ENCODE data around the gene TMEM170A.

The TMEM170A gene

DNA sequence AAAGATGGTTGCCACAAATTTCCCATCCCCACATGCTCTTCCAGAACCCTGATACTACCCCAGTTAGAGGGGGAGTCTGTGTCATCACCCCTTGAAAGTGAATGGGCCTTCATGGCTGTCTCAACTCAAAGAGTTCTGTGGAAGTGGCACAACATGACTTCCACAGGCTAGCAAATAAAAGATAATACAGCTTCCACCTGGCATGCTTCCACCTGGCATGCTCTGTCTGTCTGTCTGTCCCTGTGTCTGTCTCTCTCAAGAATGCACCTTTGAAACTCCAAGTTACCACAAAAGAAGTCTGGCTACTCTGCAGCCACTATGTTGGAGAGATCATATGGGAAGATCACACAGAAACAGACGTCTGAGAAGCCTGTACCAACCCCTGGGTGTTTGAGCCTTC lies 66.2 kb downstream of the TMEM170A start:
- DNase-seq (ENCODE audit: extremely low spot score) = no peak
- CTCF ChIA-PET = interaction anchor here (0.6 kb wide), 1 partner anchor 365 kb away, joined by 3 read pairs; no protein-coding TSS in a partner anchor
- no peak for TF ChIP-seq ZNF384 (IDR thresholded peaks at IDR 0.05)
- no peak for TF ChIP-seq TARDBP (IDR thresholded peaks at IDR 0.05)
- no peak for TF ChIP-seq ARNT (IDR thresholded peaks at IDR 0.05)
- TF ChIP-seq CTBP1 (IDR thresholded peaks at IDR 0.05; ENCODE audit: borderline replicate concordance) = no peak
- no peak for TF ChIP-seq HDGF (IDR thresholded peaks at IDR 0.05; ENCODE audit: borderline replicate concordance)
- TF ChIP-seq BHLHE40 (IDR thresholded peaks at IDR 0.05; ENCODE audit: borderline replicate concordance) = no peak
- no peak for TF ChIP-seq LEF1 (IDR thresholded peaks at IDR 0.05; ENCODE audit: borderline replicate concordance)
- TF ChIP-seq FOXA1 (IDR thresholded peaks at IDR 0.05) = no peak
- TF ChIP-seq ELF4 (IDR thresholded peaks at IDR 0.05) = no peak
- no peak for TF ChIP-seq SP1 (IDR thresholded peaks at IDR 0.05)
- no peak for TF ChIP-seq FOXK2 (IDR thresholded peaks at IDR 0.05)
- no peak for TF ChIP-seq SUZ12 (IDR thresholded peaks at IDR 0.05)
- no peak for TF ChIP-seq NFRKB (IDR thresholded peaks at IDR 0.05)
- TF ChIP-seq, protein P1, sequence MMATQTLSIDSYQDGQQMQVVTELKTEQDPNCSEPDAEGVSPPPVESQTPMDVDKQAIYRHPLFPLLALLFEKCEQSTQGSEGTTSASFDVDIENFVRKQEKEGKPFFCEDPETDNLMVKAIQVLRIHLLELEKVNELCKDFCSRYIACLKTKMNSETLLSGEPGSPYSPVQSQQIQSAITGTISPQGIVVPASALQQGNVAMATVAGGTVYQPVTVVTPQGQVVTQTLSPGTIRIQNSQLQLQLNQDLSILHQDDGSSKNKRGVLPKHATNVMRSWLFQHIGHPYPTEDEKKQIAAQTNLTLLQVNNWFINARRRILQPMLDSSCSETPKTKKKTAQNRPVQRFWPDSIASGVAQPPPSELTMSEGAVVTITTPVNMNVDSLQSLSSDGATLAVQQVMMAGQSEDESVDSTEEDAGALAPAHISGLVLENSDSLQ (IDR thresholded peaks at IDR 0.05) = no peak
- TF ChIP-seq L3MBTL2 (conservative IDR thresholded peaks at IDR 0.05) = no peak
- no peak for TF ChIP-seq FOXM1 (IDR thresholded peaks at IDR 0.05; ENCODE audit: borderline replicate concordance)
- POLR2A ChIA-PET = no interaction called here

DNA sequence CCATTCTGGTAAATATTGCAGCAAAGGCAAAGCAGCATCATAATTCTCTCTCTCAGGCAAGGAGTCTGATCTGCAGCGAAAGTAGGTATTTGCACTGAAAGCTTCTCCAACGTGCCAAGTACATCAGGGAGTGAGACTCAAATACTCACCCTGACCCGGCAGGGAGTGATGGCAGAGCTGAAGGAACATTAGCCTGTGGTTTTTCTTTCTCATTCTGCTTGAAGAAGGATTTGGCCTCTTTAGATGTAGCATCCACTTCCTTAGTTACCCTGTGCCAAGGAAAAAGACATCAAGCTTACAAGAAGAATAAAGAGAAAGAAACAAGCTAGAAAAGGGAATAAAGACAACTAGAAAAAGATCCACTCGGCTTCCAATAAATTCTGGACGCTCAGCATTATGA lies 69.5 kb downstream of the TMEM170A start:
- POLR2A ChIA-PET = no interaction called here
- no peak for DNase-seq (ENCODE audit: extremely low spot score)
- TF ChIP-seq ARNT (IDR thresholded peaks at IDR 0.05) (no peak), SP1 (IDR thresholded peaks at IDR 0.05) (no peak), FOXM1 (IDR thresholded peaks at IDR 0.05; ENCODE audit: borderline replicate concordance) (no peak)
- CTCF ChIA-PET = no interaction called here

Data from HEK293T (cell line).